Measurements from ENCODE around the gene NEU2. TPM values are rescaled to one million over a fixed set of nuclear protein-coding genes. Genes with fewer than 3 reads are reported as not detected.
A peak's percentile ranks its signal among the peaks of the same experiment; 100 is the strongest.

NEU2 gene
- total and polyA plus RNA-seq, 2 of the 13 experiments (the other 11 are each of a cell fraction or from before 2014, with no cell fraction given): not detected

GRCh38 chr2:233063269-233063975, 30.9 kb downstream of the NEU2 start (continued):
- TF ChIP-seq RERE (CRISPR knock-in tag; IDR thresholded peaks at IDR 0.05; ENCODE audit: low read depth): peak; percentile 85
- no peak for TF ChIP-seq GPBP1L1 (CRISPR knock-in tag; IDR thresholded peaks at IDR 0.05)
- TF ChIP-seq ZNF850 (CRISPR knock-in tag; conservative IDR thresholded peaks at IDR 0.05): no peak
- peak; percentile 80 for TF ChIP-seq TCF7L2 (IDR thresholded peaks at IDR 0.05; ENCODE audit: low read depth, low read length)
- peak; percentile 94 for TF ChIP-seq FOXK1 (CRISPR knock-in tag; IDR thresholded peaks at IDR 0.05; ENCODE audit: borderline replicate concordance, low read depth)
- TF ChIP-seq THAP7 (CRISPR knock-in tag; IDR thresholded peaks at IDR 0.05): no peak; the same call in 1 of the 2 replicates
- 0 out of 2 replicates have a peak, but pooled peaks have one; percentile 31 for TF ChIP-seq ZBTB25 (CRISPR knock-in tag; IDR thresholded peaks at IDR 0.05)
- TF ChIP-seq EZH2 (conservative IDR thresholded peaks at IDR 0.05; ENCODE audit: low read depth, low read length): no peak
- TF ChIP-seq ZFP37 (CRISPR knock-in tag; IDR thresholded peaks at IDR 0.05; ENCODE audit: borderline replicate concordance): no peak; the same call in 1 of the 2 replicates
- no peak for TF ChIP-seq ZNF780A (CRISPR knock-in tag; IDR thresholded peaks at IDR 0.05)
- TF ChIP-seq ZNF562 (CRISPR knock-in tag; IDR thresholded peaks at IDR 0.05; ENCODE audit: borderline replicate concordance): no peak
- peak; percentile 83; the same call in 1 of the 2 replicates for TF ChIP-seq KDM3A (CRISPR knock-in tag; IDR thresholded peaks at IDR 0.05; ENCODE audit: low read depth)
- TF ChIP-seq ZNF224 (CRISPR knock-in tag; IDR thresholded peaks at IDR 0.05): peak; percentile 75; the same call in 1 of the 2 replicates
- peak; percentile 80 for TF ChIP-seq POGZ (CRISPR knock-in tag; IDR thresholded peaks at IDR 0.05)
- no peak for TF ChIP-seq ZNF597 (CRISPR knock-in tag; IDR thresholded peaks at IDR 0.05)
- 0 out of 2 replicates have a peak, but pooled peaks have one; percentile 53 for TF ChIP-seq BRD4 (CRISPR knock-in tag; IDR thresholded peaks at IDR 0.05)
- TF ChIP-seq KMT2A (CRISPR knock-in tag; IDR thresholded peaks at IDR 0.05): peak; percentile 54; the same call in 1 of the 2 replicates
- TF ChIP-seq TBX2 (CRISPR knock-in tag; IDR thresholded peaks at IDR 0.05; ENCODE audit: borderline replicate concordance): peak; percentile 99
- peak; percentile 40; the same call in 1 of the 2 replicates for TF ChIP-seq ZIK1 (CRISPR knock-in tag; IDR thresholded peaks at IDR 0.05; ENCODE audit: borderline replicate concordance, low read depth)
- peak; percentile 91; the same call in 1 of the 2 replicates for TF ChIP-seq ZKSCAN8 (CRISPR knock-in tag; IDR thresholded peaks at IDR 0.05; ENCODE audit: borderline replicate concordance)

All from HepG2 (cell line).